IMR-90 (cell line): ENCODE results near the gene TAB2. TPM values are rescaled to one million over a fixed set of nuclear protein-coding genes. Genes with fewer than 3 reads are reported as not detected.

ENCODE experiments used
- ATAC-seq: fragments of 200-7000 bp; cut with Tn5 transposase; 2 replicates; pipeline ENCODE4 v1.9.1; 2020; ENCODE audit warnings: low read depth, mild to moderate bottlenecking, moderate library complexity
- BruUV-seq: library from RNA; stranded (reverse); fragments of 400-500 nt; replicated peaks from 2 replicates; lab custom pipeline; 2021; lab: Mats Ljungman, UMichigan
- CTCF ChIA-PET: fragments of 300-600 bp; formaldehyde crosslinking; extraction: SDS; loops from one replicate; lab custom pipeline; 2021; ENCODE audit warnings: antibody characterized with exemption; lab: Yijun Ruan, JAX
- POLR2A ChIA-PET: fragments of 300-600 bp; sonication (Branson Sonifier 250); formaldehyde crosslinking; loops from one replicate; lab custom pipeline; 2022; ENCODE audit warnings: antibody characterized with exemption; ENCODE audit not compliant: unreplicated experiment; lab: Charles Lee
- DNase-seq: peaks from one replicate; pipeline ENCODE4 v3.0.0; 2013
- H2AFZ ChIP-seq: replicated peaks from 2 replicates; pipeline ENCODE3; 2013; ENCODE audit warnings: low read length, mild to moderate bottlenecking; ENCODE audit not compliant: poor library complexity
- H2AK5ac ChIP-seq: 2 replicates; pipeline ENCODE4 v1.6.1; 2013; ENCODE audit warnings: low read depth, low read length, inconsistent platforms
- H2AK9ac ChIP-seq: replicated peaks from 2 replicates; pipeline ENCODE3; 2013; ENCODE audit warnings: mild to moderate bottlenecking, low read depth, low read length, moderate library complexity; ENCODE audit not compliant: poor library complexity
- H2BK120ac ChIP-seq: 2 replicates; pipeline ENCODE4 v1.6.1; 2013; ENCODE audit warnings: low read depth, low read length, inconsistent platforms
- H2BK15ac ChIP-seq: 3 replicates; pipeline ENCODE4 v1.6.1; 2013; ENCODE audit warnings: low read depth, low read length, inconsistent platforms
- H2BK20ac ChIP-seq: 2 replicates; pipeline ENCODE4 v1.6.1; 2013; ENCODE audit warnings: low read depth, mild to moderate bottlenecking, inconsistent platforms, low read length, moderate library complexity
- H2BK5ac ChIP-seq: 2 replicates; pipeline ENCODE4 v1.6.1; 2013; ENCODE audit warnings: mild to moderate bottlenecking, low read depth, low read length, inconsistent platforms; ENCODE audit not compliant: poor library complexity, severe bottlenecking
- H3K14ac ChIP-seq: replicated peaks from 2 replicates; pipeline ENCODE4 v1.6.1; 2013; ENCODE audit warnings: low read depth, low read length, inconsistent platforms
- H3K18ac ChIP-seq: 2 replicates; pipeline ENCODE4 v1.6.1; 2013; ENCODE audit warnings: low read depth, low read length, control low read depth
- H3K23ac ChIP-seq: 2 replicates; pipeline ENCODE4 v1.6.1; 2013; ENCODE audit warnings: low read depth, low read length, inconsistent platforms
- H3K27ac ChIP-seq: 2 replicates; pipeline ENCODE4 v1.5.1; 2013; ENCODE audit warnings: mild to moderate bottlenecking, control low read depth, low read length; ENCODE audit not compliant: insufficient read depth
- H3K27me3 ChIP-seq: 2 replicates; pipeline ENCODE4 v1.6.1; 2013; ENCODE audit warnings: low read length; ENCODE audit not compliant: control insufficient read depth, insufficient read depth
- H3K36me3 ChIP-seq: 2 replicates; pipeline ENCODE4 v1.6.1; 2013; ENCODE audit warnings: low read length, mixed read lengths; ENCODE audit not compliant: control insufficient read depth, insufficient read depth
- H3K4ac ChIP-seq: 2 replicates; pipeline ENCODE4 v1.6.1; 2013; ENCODE audit warnings: low read depth, low read length, inconsistent platforms
- H3K4me1 ChIP-seq: 2 replicates; pipeline ENCODE4 v1.6.1; 2013; ENCODE audit warnings: low read length, mixed read lengths; ENCODE audit not compliant: control insufficient read depth, insufficient read depth
- H3K4me2 ChIP-seq: 2 replicates; pipeline ENCODE4 v1.6.1; 2013; ENCODE audit warnings: low read depth, mild to moderate bottlenecking, control low read depth, low read length, moderate library complexity
- H3K4me3 ChIP-seq: 2 replicates; pipeline ENCODE4 v1.5.1; 2013; ENCODE audit warnings: low read depth, mild to moderate bottlenecking, control low read depth, low read length, moderate library complexity; ENCODE audit not compliant: insufficient read depth
- H3K56ac ChIP-seq: 2 replicates; pipeline ENCODE4 v1.6.1; 2013; ENCODE audit warnings: low read length, inconsistent platforms; ENCODE audit not compliant: insufficient read depth; ENCODE audit errors: extremely low read depth
- H3K79me1 ChIP-seq, 2 experiments: 2 replicates each; pipeline ENCODE4 v1.6.1; 2013; ENCODE audit warnings: low read length in 2 of 2, inconsistent platforms in 1 of 2, low read depth in 1 of 2
- H3K9ac ChIP-seq: 2 replicates; pipeline ENCODE4 v1.6.1; 2013; ENCODE audit warnings: low read depth, low read length, control low read depth
- H3K9me1 ChIP-seq: 2 replicates; pipeline ENCODE4 v1.6.1; 2013; ENCODE audit warnings: low read length, inconsistent platforms; ENCODE audit not compliant: insufficient read depth
- H3K9me3 ChIP-seq: 2 replicates; pipeline ENCODE4 v1.6.1; 2013; ENCODE audit warnings: low read length; ENCODE audit not compliant: control insufficient read depth, insufficient read depth
- H4K20me1 ChIP-seq: 2 replicates; pipeline ENCODE4 v1.6.1; 2013; ENCODE audit warnings: low read length, inconsistent platforms; ENCODE audit not compliant: insufficient read depth
- H4K5ac ChIP-seq: 2 replicates; pipeline ENCODE4 v1.6.1; 2013; ENCODE audit warnings: mild to moderate bottlenecking, low read depth, low read length, control low read depth
- H4K8ac ChIP-seq, 2 experiments: 2 replicates each; pipeline ENCODE4 v1.6.1; 2013; ENCODE audit warnings: low read depth in 2 of 2, low read length in 2 of 2, control low read depth in 1 of 2, inconsistent platforms in 1 of 2
- H4K91ac ChIP-seq: 2 replicates; pipeline ENCODE4 v1.6.1; 2013; ENCODE audit warnings: low read depth, low read length, inconsistent platforms; ENCODE audit not compliant: insufficient read depth
- BHLHE40 ChIP-seq: fragments of 150-350 bp; IDR thresholded peaks from 2 replicates; pipeline ENCODE4 v1.6.1; 2016; ENCODE audit warnings: mild to moderate bottlenecking, low read depth, low read length
- FOS ChIP-seq: fragments of 150-350 bp; IDR thresholded peaks from 2 replicates; pipeline ENCODE4 v1.6.1; 2016; ENCODE audit warnings: low read depth, low read length
- MXI1 ChIP-seq: IDR thresholded peaks from 2 replicates; pipeline ENCODE4 v1.6.1; 2012; ENCODE audit warnings: low read depth, mild to moderate bottlenecking, low read length, moderate library complexity, borderline replicate concordance
- NFE2L2 ChIP-seq: fragments of 150-350 bp; IDR thresholded peaks from 2 replicates; pipeline ENCODE4 v1.6.1; 2016; ENCODE audit warnings: low read depth, mild to moderate bottlenecking, low read length
- RAD21 ChIP-seq: IDR thresholded peaks from 2 replicates; pipeline ENCODE4 v1.6.1; 2012; ENCODE audit warnings: low read length, improper control_type of control experiment
- SMC3 ChIP-seq: fragments of 150-350 bp; IDR thresholded peaks from 2 replicates; pipeline ENCODE4 v1.6.1; 2016; ENCODE audit warnings: low read depth, mild to moderate bottlenecking, antibody characterized with exemption, low read length, moderate library complexity
- WGBS, 2 experiments: methylation state at CpG; one replicate each; pipeline versions ENCODE4 v1.1.5 to v1.1.7; 2013; ENCODE audit warnings: missing lambda C conversion rate in 2 of 2; ENCODE audit not compliant: insufficient read length in 1 of 2; ENCODE audit errors: extremely low coverage in 2 of 2; 5-methylcytosine and 5-hydroxymethylcytosine counted together
- dilution Hi-C: fragments of 300-500 bp; cut with HindIII; formaldehyde crosslinking; loops from one replicate; pipeline ENCODE4 v1.14.3; 2018; ENCODE audit warnings: low sequenced_read_pairs; ENCODE audit not compliant: unreplicated experiment
- in situ Hi-C: fragments of 300-500 bp; cut with MboI; formaldehyde crosslinking; loops from 3 replicates; pipeline ENCODE4 v1.14.3; 2019; ENCODE audit warnings: low sequenced_read_pairs, inconsistent platforms, mixed read lengths
- intact Hi-C: fragments of 100-400 bp; cut with micrococcal nuclease; formaldehyde crosslinking; loops from 2 replicates; pipeline ENCODE4 v1.10.0; 2022
- polyA plus RNA-seq, 3 experiments: library from polyadenylated mRNA; depleted of rRNA; stranded (reverse); fragments of >200 nt; gene quantifications; 2 replicates each; pipeline ENCODE4 v1.2.3, GENCODE V29; 2012; ENCODE audit warnings: low replicate concordance in 1 of 3
- total RNA-seq: library from RNA; depleted of rRNA; stranded (reverse); fragments of >200 nt; gene quantifications from 2 replicates; pipeline ENCODE4 v1.2.3, GENCODE V29; 2012
- TF ChIP-seq, protein P1 (sequence below): fragments of 150-350 bp; IDR thresholded peaks from 2 replicates; pipeline ENCODE4 v1.6.1; 2016; ENCODE audit warnings: low read depth, mild to moderate bottlenecking, low read length, moderate library complexity, borderline replicate concordance
- TF ChIP-seq, protein P2 (sequence below): conservative IDR thresholded peaks from 2 replicates; pipeline ENCODE4 v1.5.1; 2012; ENCODE audit warnings: mild to moderate bottlenecking, low read depth, low read length, improper control_type of control experiment

Gene TAB2
- total and polyA plus RNA-seq, 2 of the 4 experiments (the other 2 are of a cell fraction) = 20.8 to 25.3 TPM

DNA sequence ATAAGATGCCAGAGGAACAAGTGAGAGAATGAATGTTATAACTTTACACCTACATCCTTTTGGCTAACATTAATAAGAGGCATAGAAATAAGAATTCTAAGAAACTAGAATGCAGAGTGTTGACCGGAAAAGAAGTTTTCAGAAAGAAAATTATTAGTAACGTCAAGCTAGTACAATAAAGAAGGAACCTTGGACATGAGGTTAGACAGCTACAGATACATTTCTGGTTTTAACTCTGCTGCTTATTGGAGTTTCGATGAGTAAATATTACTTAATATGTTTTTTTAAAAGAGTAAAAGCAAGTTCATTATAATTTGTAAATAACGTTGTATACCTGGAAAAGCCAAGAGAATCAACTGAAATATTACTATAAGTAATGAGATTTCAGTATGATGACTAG is 22.7 kb downstream of the TAB2 start:
- Histone ChIP-seq H3K9me1 (peaks cover 8% of the 10 kb centered on the region), H3K23ac (no peak overlapping the region), H2AK9ac (no peak overlapping the region), H3K4ac (no peak overlapping the region), H3K36me3 (no peaks in the 10 kb centered on the region), H3K79me1 (peaks cover 8 to 53% of the 10 kb centered on the region in 2 experiments; a peak in 3 of 4 replicates), H4K91ac (no peak overlapping the region), H3K9me3 (no peaks in the 10 kb centered on the region), H2BK15ac (no peak overlapping the region), H3K18ac (no peak overlapping the region), H2AK5ac (no peak overlapping the region), H4K8ac (no peak overlapping the region), H3K9ac (no peak overlapping the region), H3K56ac (no peak overlapping the region), H4K20me1 (peaks cover 67% of the 10 kb centered on the region), H2BK20ac (no peak overlapping the region), H2AFZ (no peak overlapping the region), H2BK5ac (no peak overlapping the region), H3K4me1 (peaks cover 7% of the 10 kb centered on the region), H4K5ac (no peak overlapping the region), H2BK120ac (no peak overlapping the region), H3K27ac (no peak overlapping the region), H3K4me3 (no peak overlapping the region), H3K14ac (no peak overlapping the region), H3K27me3 (no peaks in the 10 kb centered on the region), H3K4me2 (no peak overlapping the region)
- ATAC-seq (no peak), DNase-seq (no peak)
- BruUV-seq = no TSS peak
- POLR2A ChIA-PET = interaction anchor here (0.7 kb wide), 1 partner anchor 90 kb away, joined by 3 read pairs; no protein-coding TSS in a partner anchor
- TF ChIP-seq RAD21 (no peak), FOS (no peak), BHLHE40 (no peak), SMC3 (no peak), MXI1 (no peak), NFE2L2 (no peak)
- TF ChIP-seq, protein P1, sequence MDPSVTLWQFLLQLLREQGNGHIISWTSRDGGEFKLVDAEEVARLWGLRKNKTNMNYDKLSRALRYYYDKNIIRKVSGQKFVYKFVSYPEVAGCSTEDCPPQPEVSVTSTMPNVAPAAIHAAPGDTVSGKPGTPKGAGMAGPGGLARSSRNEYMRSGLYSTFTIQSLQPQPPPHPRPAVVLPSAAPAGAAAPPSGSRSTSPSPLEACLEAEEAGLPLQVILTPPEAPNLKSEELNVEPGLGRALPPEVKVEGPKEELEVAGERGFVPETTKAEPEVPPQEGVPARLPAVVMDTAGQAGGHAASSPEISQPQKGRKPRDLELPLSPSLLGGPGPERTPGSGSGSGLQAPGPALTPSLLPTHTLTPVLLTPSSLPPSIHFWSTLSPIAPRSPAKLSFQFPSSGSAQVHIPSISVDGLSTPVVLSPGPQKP = no peak
- TF ChIP-seq, protein P2, sequence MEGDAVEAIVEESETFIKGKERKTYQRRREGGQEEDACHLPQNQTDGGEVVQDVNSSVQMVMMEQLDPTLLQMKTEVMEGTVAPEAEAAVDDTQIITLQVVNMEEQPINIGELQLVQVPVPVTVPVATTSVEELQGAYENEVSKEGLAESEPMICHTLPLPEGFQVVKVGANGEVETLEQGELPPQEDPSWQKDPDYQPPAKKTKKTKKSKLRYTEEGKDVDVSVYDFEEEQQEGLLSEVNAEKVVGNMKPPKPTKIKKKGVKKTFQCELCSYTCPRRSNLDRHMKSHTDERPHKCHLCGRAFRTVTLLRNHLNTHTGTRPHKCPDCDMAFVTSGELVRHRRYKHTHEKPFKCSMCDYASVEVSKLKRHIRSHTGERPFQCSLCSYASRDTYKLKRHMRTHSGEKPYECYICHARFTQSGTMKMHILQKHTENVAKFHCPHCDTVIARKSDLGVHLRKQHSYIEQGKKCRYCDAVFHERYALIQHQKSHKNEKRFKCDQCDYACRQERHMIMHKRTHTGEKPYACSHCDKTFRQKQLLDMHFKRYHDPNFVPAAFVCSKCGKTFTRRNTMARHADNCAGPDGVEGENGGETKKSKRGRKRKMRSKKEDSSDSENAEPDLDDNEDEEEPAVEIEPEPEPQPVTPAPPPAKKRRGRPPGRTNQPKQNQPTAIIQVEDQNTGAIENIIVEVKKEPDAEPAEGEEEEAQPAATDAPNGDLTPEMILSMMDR = no peak
- in situ Hi-C loops (no loop called here), intact Hi-C loops (loop anchor here (5.0 kb wide), 1 partner anchor 57 kb away; no protein-coding TSS in a partner anchor), dilution Hi-C loops (no loop called here)
- CTCF ChIA-PET = no interaction called here
- WGBS, 2 experiments = 100% methylated on average over 1 of the region's 4 CpGs; no CpG with 5 or more reads in 1 of the 2 experiments
